NCI-H510A (cell line): Measurements from ENCODE around the gene CEP350.

Experiments used
- DNase-seq: peaks from one replicate; lab custom pipeline; 2025; lab: John Stamatoyannopoulos, UW

Gene CEP350

GRCh38 chr1:179954493-179955286, at the start of gene CEP350:
Gene CEP350 (plus strand): TSS chr1:179954810. CDS start chr1:179986182, 31,372 bp downstream.
- DNase-seq, result peak; percentile 97

- no peak for DNase-seq
Measured at GRCh38 chr1:179910934-179911333, 43.7 kb upstream of the CEP350 start.

- no peak for DNase-seq
Measured at GRCh38 chr1:179911812-179912211, 42.8 kb upstream of the CEP350 start.

- no peak for DNase-seq
Measured at GRCh38 chr1:179917601-179918429, 36.8 kb upstream of the CEP350 start.

- no peak for DNase-seq
Measured at GRCh38 chr1:179921472-179921871, 33.1 kb upstream of the CEP350 start.

- no peak for DNase-seq
Measured at GRCh38 chr1:179921981-179922872, 32.4 kb upstream of the CEP350 start.

- no peak for DNase-seq
Measured at GRCh38 chr1:179923029-179923428, 31.6 kb upstream of the CEP350 start.

- DNase-seq, result no peak
Measured at GRCh38 chr1:179924268-179924667, 30.3 kb upstream of the CEP350 start.

GRCh38 chr1:179925302-179925701, 29.3 kb upstream of the CEP350 start:
- DNase-seq, result no peak

- DNase-seq, result no peak
Measured at GRCh38 chr1:179925922-179926849, 28.4 kb upstream of the CEP350 start.

- DNase-seq, result no peak
Measured at GRCh38 chr1:179926850-179927205, 27.8 kb upstream of the CEP350 start.

- no peak for DNase-seq
Measured at GRCh38 chr1:179929955-179930798, 24.4 kb upstream of the CEP350 start.

- DNase-seq, result no peak
Measured at GRCh38 chr1:179930867-179931266, 23.7 kb upstream of the CEP350 start.

GRCh38 chr1:179933219-179933618, 21.4 kb upstream of the CEP350 start:
- no peak for DNase-seq

GRCh38 chr1:179935909-179936496, 18.6 kb upstream of the CEP350 start:
- no peak for DNase-seq

GRCh38 chr1:179937668-179938254, 16.8 kb upstream of the CEP350 start:
- DNase-seq, result no peak

GRCh38 chr1:179938752-179939151, 15.9 kb upstream of the CEP350 start:
- DNase-seq, result no peak

GRCh38 chr1:179939941-179940340, 14.7 kb upstream of the CEP350 start:
- DNase-seq, result no peak

- DNase-seq, result no peak
Measured at GRCh38 chr1:179941454-179941853, 13.2 kb upstream of the CEP350 start.
